A549 (cell line): Measurements from ENCODE around the gene SCO2. TPM values are rescaled to one million over a fixed set of nuclear protein-coding genes. Genes with fewer than 3 reads are reported as not detected.

Experiments
- ATAC-seq, 2 experiments: fragments of 200-7000 bp in 1 of 2; fragments of >200 bp in 1 of 2; cut with Nextera tagmentation in 1 of 2; cut with Tn5 transposase in 1 of 2; 3 replicates each; pipeline versions ENCODE4 v1.8.0 to v1.9.1; 2018 to 2020; ENCODE audit warnings: mild to moderate bottlenecking in 1 of 2, moderate library complexity in 1 of 2
- CTCF ChIA-PET: fragments of 300-600 bp; sonication (Branson Sonifier 250); formaldehyde crosslinking; extraction: SDS; loops from one replicate; lab custom pipeline; 2021; ENCODE audit warnings: antibody characterized with exemption, inconsistent platforms; lab: Yijun Ruan, JAX
- POLR2A ChIA-PET: fragments of 350-600 bp; formaldehyde crosslinking; extraction: SDS; loops from one replicate; lab custom pipeline; 2021; ENCODE audit warnings: antibody characterized with exemption, inconsistent platforms; lab: Yijun Ruan, JAX
- DNase-seq, 2 experiments: peaks; one replicate each; pipeline versions ENCODE4 v3.0.0 to v3.0.0-alpha.2; 2011 to 2016; ENCODE audit warnings: low read depth in 1 of 2, low spot score in 1 of 2
- FAIRE-seq: peaks from 2 replicates; lab custom pipeline; 2011; peaks lifted over from hg19 to GRCh38; lab: Jason Lieb, UNC
- H3K27ac ChIP-seq, 2 experiments: fragments of >200 bp; sonication (Bioruptor Twin); formaldehyde crosslinking; 3 replicates each; pipeline ENCODE4 v1.5.1; 2016 to 2017
- H3K4me1 ChIP-seq: fragments of >200 bp; sonication (Bioruptor Twin); formaldehyde crosslinking; 3 replicates; pipeline ENCODE4 v1.6.1; 2016
- H3K4me2 ChIP-seq: fragments of >200 bp; sonication (Bioruptor Twin); formaldehyde crosslinking; 3 replicates; pipeline ENCODE4 v1.6.1; 2016
- H3K4me3 ChIP-seq: fragments of >200 bp; sonication (Bioruptor Twin); formaldehyde crosslinking; 3 replicates; pipeline ENCODE4 v1.5.1; 2016
- H3K9me3 ChIP-seq: fragments of >200 bp; sonication (Bioruptor Twin); formaldehyde crosslinking; 3 replicates; pipeline ENCODE4 v1.6.1; 2016
- ATOH8 ChIP-seq: fragments of 250-450 bp; sonication (Bioruptor Pico); IDR thresholded peaks from 2 replicates; pipeline ENCODE4 v1.5.0; 2020; ENCODE audit warnings: low read depth, mild to moderate bottlenecking, moderate library complexity
- BHLHE40 ChIP-seq: IDR thresholded peaks from 2 replicates; pipeline ENCODE4 v1.6.1; 2012; ENCODE audit warnings: low read depth, low read length, inconsistent platforms
- CBX2 ChIP-seq: fragments of 200-600 bp; sonication (generic); IDR thresholded peaks from 2 replicates; pipeline ENCODE4 v1.6.1; 2016; ENCODE audit warnings: low read depth, mild to moderate bottlenecking, borderline replicate concordance
- CHD2 ChIP-seq: fragments of 150-350 bp; IDR thresholded peaks from 2 replicates; pipeline ENCODE4 v1.6.1; 2014; ENCODE audit warnings: low read length; ENCODE audit not compliant: partially characterized antibody
- CHD4 ChIP-seq: fragments of 200-600 bp; sonication (generic); IDR thresholded peaks from 2 replicates; pipeline ENCODE4 v1.6.1; 2016; ENCODE audit warnings: antibody characterized with exemption, mild to moderate bottlenecking, borderline replicate concordance
- E2F6 ChIP-seq: IDR thresholded peaks from 2 replicates; pipeline ENCODE4 v1.6.1; 2012; ENCODE audit warnings: low read depth, borderline replicate concordance
- EHF ChIP-seq: fragments of 250-450 bp; sonication (Bioruptor Pico); IDR thresholded peaks from 2 replicates; pipeline ENCODE4 v1.5.0; 2020; ENCODE audit warnings: mild to moderate bottlenecking
- EHMT2 ChIP-seq: fragments of 200-600 bp; sonication (generic); IDR thresholded peaks from 2 replicates; pipeline ENCODE4 v1.6.1; 2016; ENCODE audit warnings: antibody characterized with exemption, low read depth, mild to moderate bottlenecking, moderate library complexity
- FOXS1 ChIP-seq: fragments of 250-450 bp; sonication (Bioruptor Pico); IDR thresholded peaks from 2 replicates; pipeline ENCODE4 v1.5.0; 2020; ENCODE audit warnings: mild to moderate bottlenecking, moderate library complexity
- HEYL ChIP-seq: fragments of 250-450 bp; sonication (Bioruptor Pico); IDR thresholded peaks from 2 replicates; pipeline ENCODE4 v1.8.0; 2021; ENCODE audit warnings: mild to moderate bottlenecking, moderate library complexity
- HMGXB4 ChIP-seq: fragments of 250-450 bp; sonication (Bioruptor Pico); IDR thresholded peaks from 2 replicates; pipeline ENCODE4 v1.5.0; 2021; ENCODE audit warnings: mild to moderate bottlenecking, moderate library complexity, borderline replicate concordance
- HOXA7 ChIP-seq: fragments of 250-450 bp; sonication (Bioruptor Pico); IDR thresholded peaks from 2 replicates; pipeline ENCODE4 v1.5.0; 2020; ENCODE audit warnings: mild to moderate bottlenecking, moderate library complexity
- HOXB5 ChIP-seq: fragments of 250-450 bp; sonication (Bioruptor Pico); IDR thresholded peaks from 2 replicates; pipeline ENCODE4 v1.5.0; 2020; ENCODE audit warnings: mild to moderate bottlenecking, moderate library complexity
- JUNB ChIP-seq: fragments of >200 bp; sonication (Bioruptor Twin); formaldehyde crosslinking; IDR thresholded peaks from 2 replicates; pipeline ENCODE4 v1.6.1; 2016
- KDM5A ChIP-seq: fragments of 200-600 bp; sonication (generic); IDR thresholded peaks from 2 replicates; pipeline ENCODE4 v1.6.1; 2016; ENCODE audit warnings: antibody characterized with exemption, mild to moderate bottlenecking
- MAFK ChIP-seq: fragments of 450-650 bp; IDR thresholded peaks from 2 replicates; pipeline ENCODE4 v1.6.1; 2014; ENCODE audit not compliant: partially characterized antibody
- NR3C1 ChIP-seq: fragments of >200 bp; sonication (Bioruptor Twin); formaldehyde crosslinking; IDR thresholded peaks from 3 replicates; pipeline ENCODE4 v1.6.1; 2017
- RAD21 ChIP-seq, 2 experiments: fragments of >200 bp in 1 of 2; sonication (Bioruptor Twin) in 1 of 2; formaldehyde crosslinking in 1 of 2; IDR thresholded peaks in 1 of 2; conservative IDR thresholded peaks in 1 of 2; 2 replicates in 1 of 2; 3 replicates in 1 of 2; pipeline ENCODE4 v1.6.1; 2012 to 2018; ENCODE audit warnings: inconsistent platforms in 1 of 2
- RCOR1 ChIP-seq: fragments of 150-350 bp; IDR thresholded peaks from 2 replicates; pipeline ENCODE4 v1.6.1; 2014; ENCODE audit warnings: antibody characterized with exemption, low read length, low read depth
- RFX5 ChIP-seq: fragments of 450-650 bp; IDR thresholded peaks from 2 replicates; pipeline ENCODE4 v1.7.1; 2014; ENCODE audit warnings: antibody characterized with exemption, mild to moderate bottlenecking, moderate library complexity
- RNF2 ChIP-seq: fragments of 200-600 bp; sonication (generic); IDR thresholded peaks from 2 replicates; pipeline ENCODE4 v1.6.1; 2016; ENCODE audit warnings: low read depth, mild to moderate bottlenecking, antibody characterized with exemption, moderate library complexity, borderline replicate concordance
- SREBF2 ChIP-seq: fragments of 450-650 bp; IDR thresholded peaks from 2 replicates; pipeline ENCODE4 v1.6.1; 2014; ENCODE audit warnings: mild to moderate bottlenecking, moderate library complexity
- ZC3H11A ChIP-seq: fragments of 450-650 bp; IDR thresholded peaks from 2 replicates; pipeline ENCODE4 v1.6.1; 2014; ENCODE audit warnings: antibody characterized with exemption, mild to moderate bottlenecking
- WGBS: methylation state at CpG from one replicate; pipeline ENCODE4 v1.1.6; 2017; ENCODE audit errors: missing lambda C conversion rate; 5-methylcytosine and 5-hydroxymethylcytosine counted together
- polyA plus RNA-seq, 4 experiments: library from polyadenylated mRNA; depleted of rRNA in 3 of 4; stranded (reverse); fragments of >200 nt; fragmentation: RNase III in 1 of 4; extraction: RNeasy Plus Mini Kit Qiagen cat#74134 plus additional on column Dnase treatment in 1 of 4; gene quantifications; 2 replicates in 3 of 4; 3 replicates in 1 of 4; pipeline ENCODE4 v1.2.3, GENCODE V29; 2011 to 2017
- TF ChIP-seq, protein P1 (sequence below): fragments of >200 bp; sonication (Bioruptor Twin); formaldehyde crosslinking; IDR thresholded peaks from 3 replicates; pipeline ENCODE4 v1.5.1; 2016
- TF ChIP-seq, protein P2 (sequence below): fragments of 200-600 bp; sonication (generic); IDR thresholded peaks from 2 replicates; pipeline ENCODE4 v1.6.1; 2016; ENCODE audit warnings: antibody characterized with exemption, mild to moderate bottlenecking, moderate library complexity

Gene SCO2
- polyA plus RNA-seq, 2 of the 4 experiments (the other 2 are of a cell fraction): 0.37 to 1.7 TPM

DNA sequence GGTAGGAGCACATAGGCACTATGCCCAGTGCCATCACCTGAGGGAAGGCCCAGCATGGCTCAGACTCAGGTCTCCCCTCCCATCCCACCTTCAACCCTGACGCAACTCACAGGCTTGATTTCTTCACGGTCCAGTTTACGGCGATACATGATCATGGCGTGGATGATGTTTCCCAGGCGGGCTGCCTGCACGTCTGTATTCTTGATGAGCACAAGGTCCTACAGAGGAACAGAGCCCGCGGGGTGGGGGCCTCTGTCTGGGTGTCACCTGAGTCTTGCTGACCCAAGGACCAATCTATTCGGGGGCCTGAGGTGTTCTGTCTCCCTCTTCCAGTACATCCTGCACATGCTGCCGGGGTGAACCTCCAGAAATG is 49.0 kb upstream of the SCO2 start:
- WGBS: 94% methylated on average over 10 of the region's 11 CpGs
- ATAC-seq: no peak
- CTCF ChIA-PET: interaction anchor here (1.0 to 6.7 kb wide), 2 partner anchors 10 to 13 kb away, joined by 4 to 53 read pairs; partner anchors contain the start of gene SYCE3
- DNase-seq: no peak
- Histone ChIP-seq H3K4me3 (no peak overlapping the region), H3K27ac (no peak overlapping the region), H3K4me1 (no peaks in the 10 kb centered on the region), H3K9me3 (no peaks in the 10 kb centered on the region), H3K4me2 (no peak overlapping the region)
- no peak for TF ChIP-seq ATOH8
- TF ChIP-seq, protein P1, sequence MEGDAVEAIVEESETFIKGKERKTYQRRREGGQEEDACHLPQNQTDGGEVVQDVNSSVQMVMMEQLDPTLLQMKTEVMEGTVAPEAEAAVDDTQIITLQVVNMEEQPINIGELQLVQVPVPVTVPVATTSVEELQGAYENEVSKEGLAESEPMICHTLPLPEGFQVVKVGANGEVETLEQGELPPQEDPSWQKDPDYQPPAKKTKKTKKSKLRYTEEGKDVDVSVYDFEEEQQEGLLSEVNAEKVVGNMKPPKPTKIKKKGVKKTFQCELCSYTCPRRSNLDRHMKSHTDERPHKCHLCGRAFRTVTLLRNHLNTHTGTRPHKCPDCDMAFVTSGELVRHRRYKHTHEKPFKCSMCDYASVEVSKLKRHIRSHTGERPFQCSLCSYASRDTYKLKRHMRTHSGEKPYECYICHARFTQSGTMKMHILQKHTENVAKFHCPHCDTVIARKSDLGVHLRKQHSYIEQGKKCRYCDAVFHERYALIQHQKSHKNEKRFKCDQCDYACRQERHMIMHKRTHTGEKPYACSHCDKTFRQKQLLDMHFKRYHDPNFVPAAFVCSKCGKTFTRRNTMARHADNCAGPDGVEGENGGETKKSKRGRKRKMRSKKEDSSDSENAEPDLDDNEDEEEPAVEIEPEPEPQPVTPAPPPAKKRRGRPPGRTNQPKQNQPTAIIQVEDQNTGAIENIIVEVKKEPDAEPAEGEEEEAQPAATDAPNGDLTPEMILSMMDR: no peak
- TF ChIP-seq RFX5: no peak
- no peak for TF ChIP-seq RNF2
- no peak for TF ChIP-seq FOXS1 (CRISPR knock-in tag)
- TF ChIP-seq JUNB: no peak
- no peak for TF ChIP-seq HMGXB4 (CRISPR knock-in tag)
- TF ChIP-seq KDM5A: no peak
- TF ChIP-seq MAFK: no peak
- no peak for TF ChIP-seq ZC3H11A
- no peak for TF ChIP-seq CHD2
- TF ChIP-seq HOXB5 (CRISPR knock-in tag): no peak
- TF ChIP-seq NR3C1: no peak
- no peak for TF ChIP-seq EHMT2
- TF ChIP-seq SREBF2: no peak
- no peak for FAIRE-seq
- POLR2A ChIA-PET: no interaction called here

DNA sequence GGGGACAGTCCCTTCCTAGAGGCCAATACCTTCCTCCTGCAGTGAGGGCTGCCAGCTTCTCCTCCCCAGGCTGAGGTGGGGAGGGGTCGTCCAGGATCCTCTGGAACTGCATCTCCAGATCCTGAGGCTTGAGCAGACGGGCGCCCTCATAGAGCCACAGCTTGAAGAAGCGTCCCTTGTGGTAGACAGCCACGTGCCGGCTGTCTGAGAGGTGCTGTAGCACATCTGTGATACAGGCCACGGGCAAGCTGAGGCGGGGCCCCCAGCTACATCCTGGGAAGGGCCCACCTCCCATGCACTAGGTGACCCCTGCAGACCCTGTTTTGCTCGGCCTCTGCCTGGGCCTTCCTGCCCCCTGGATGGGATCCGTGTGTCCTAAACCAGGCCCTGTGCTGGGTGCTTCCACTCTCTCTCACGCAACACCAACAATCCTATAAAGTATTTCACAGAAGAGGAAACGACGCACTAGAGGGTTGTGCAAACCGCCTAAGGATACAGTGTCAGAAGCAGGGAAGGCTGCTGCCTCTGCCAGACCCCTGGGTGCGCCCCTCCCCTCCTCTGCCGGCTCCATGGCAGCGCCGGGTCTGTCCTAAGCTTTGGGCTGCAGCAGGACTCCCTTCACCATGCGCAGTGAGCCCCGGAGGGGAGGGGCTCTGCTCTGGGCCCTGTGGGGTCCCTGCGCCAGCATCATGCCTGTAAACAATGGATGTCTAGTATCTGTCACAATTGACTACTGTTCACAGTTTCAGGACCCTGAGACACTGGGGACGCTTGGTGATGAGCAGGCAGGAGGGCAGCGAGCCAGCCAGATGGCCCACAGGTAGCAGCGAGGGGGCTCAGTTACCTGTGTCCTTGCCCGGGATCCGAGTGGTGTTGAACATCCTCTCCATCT is 48.3 kb upstream of the SCO2 start:
- ChIA-PET POLR2A (no interaction called here), CTCF (interaction anchor here (1.1 to 6.7 kb wide), 2 partner anchors 9 to 47 kb away, joined by 3 to 53 read pairs; partner anchors contain the start of gene SYCE3)
- Histone ChIP-seq H3K27ac (no peak overlapping the region), H3K4me2 (no peak overlapping the region), H3K9me3 (no peaks in the 10 kb centered on the region), H3K4me3 (no peak overlapping the region), H3K4me1 (no peaks in the 10 kb centered on the region)
- ATAC-seq: no peak
- no peak for DNase-seq
- no peak for TF ChIP-seq ATOH8
- TF ChIP-seq RFX5: no peak
- TF ChIP-seq ZC3H11A: no peak
- no peak for TF ChIP-seq CHD2
- TF ChIP-seq, protein P2, sequence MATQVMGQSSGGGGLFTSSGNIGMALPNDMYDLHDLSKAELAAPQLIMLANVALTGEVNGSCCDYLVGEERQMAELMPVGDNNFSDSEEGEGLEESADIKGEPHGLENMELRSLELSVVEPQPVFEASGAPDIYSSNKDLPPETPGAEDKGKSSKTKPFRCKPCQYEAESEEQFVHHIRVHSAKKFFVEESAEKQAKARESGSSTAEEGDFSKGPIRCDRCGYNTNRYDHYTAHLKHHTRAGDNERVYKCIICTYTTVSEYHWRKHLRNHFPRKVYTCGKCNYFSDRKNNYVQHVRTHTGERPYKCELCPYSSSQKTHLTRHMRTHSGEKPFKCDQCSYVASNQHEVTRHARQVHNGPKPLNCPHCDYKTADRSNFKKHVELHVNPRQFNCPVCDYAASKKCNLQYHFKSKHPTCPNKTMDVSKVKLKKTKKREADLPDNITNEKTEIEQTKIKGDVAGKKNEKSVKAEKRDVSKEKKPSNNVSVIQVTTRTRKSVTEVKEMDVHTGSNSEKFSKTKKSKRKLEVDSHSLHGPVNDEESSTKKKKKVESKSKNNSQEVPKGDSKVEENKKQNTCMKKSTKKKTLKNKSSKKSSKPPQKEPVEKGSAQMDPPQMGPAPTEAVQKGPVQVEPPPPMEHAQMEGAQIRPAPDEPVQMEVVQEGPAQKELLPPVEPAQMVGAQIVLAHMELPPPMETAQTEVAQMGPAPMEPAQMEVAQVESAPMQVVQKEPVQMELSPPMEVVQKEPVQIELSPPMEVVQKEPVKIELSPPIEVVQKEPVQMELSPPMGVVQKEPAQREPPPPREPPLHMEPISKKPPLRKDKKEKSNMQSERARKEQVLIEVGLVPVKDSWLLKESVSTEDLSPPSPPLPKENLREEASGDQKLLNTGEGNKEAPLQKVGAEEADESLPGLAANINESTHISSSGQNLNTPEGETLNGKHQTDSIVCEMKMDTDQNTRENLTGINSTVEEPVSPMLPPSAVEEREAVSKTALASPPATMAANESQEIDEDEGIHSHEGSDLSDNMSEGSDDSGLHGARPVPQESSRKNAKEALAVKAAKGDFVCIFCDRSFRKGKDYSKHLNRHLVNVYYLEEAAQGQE: no peak
- no peak for TF ChIP-seq CBX2
- TF ChIP-seq JUNB: no peak
- TF ChIP-seq RCOR1: no peak
- no peak for TF ChIP-seq CHD4
- no peak for TF ChIP-seq HOXB5 (CRISPR knock-in tag)
- no peak for TF ChIP-seq HOXA7 (CRISPR knock-in tag)
- TF ChIP-seq RAD21 (conservative IDR thresholded peaks at IDR 0.05 in 1 of 2, IDR thresholded peaks at IDR 0.05 in 1 of 2): no peak
- TF ChIP-seq FOXS1 (CRISPR knock-in tag): no peak
- TF ChIP-seq HEYL (CRISPR knock-in tag): no peak
- no peak for TF ChIP-seq E2F6
- no peak for TF ChIP-seq BHLHE40
- no peak for TF ChIP-seq EHF
- FAIRE-seq: no peak
- 83% methylated on average over 8 of the region's 26 CpGs for WGBS
